HG02973 (cell line): ENCODE data around the gene APH1B.
"Not testable (repeated sequence)": the region's sequence is repeated elsewhere in the genome, so short reads cannot be mapped to it uniquely, and the experiment has no call there.

ENCODE experiments used
- ATAC-seq: cut with Tn5 transposase; IDR thresholded peaks from one replicate; pipeline ENCODE4 v1.9.1; 2021; ENCODE audit warnings: moderate library complexity; ENCODE audit not compliant: unreplicated experiment

APH1B gene

GRCh38 chr15:63277038-63277892, at the start of gene APH1B:
TSS of gene APH1B (plus strand) at chr15:63277605. CDS start at chr15:63277624, 19 bp downstream.
- ATAC-seq = peak; percentile 59

GRCh38 chr15:63227689-63228088, 49.7 kb upstream of the APH1B start:
- ATAC-seq = no peak

- no peak for ATAC-seq
Measured at GRCh38 chr15:63231206-63231605, 46.2 kb upstream of the APH1B start.

- no peak for ATAC-seq
Measured at GRCh38 chr15:63231706-63232105, 45.7 kb upstream of the APH1B start.

- no peak for ATAC-seq
Measured at GRCh38 chr15:63232405-63232804, 45.0 kb upstream of the APH1B start.

GRCh38 chr15:63232943-63233342, 44.5 kb upstream of the APH1B start:
- no peak for ATAC-seq

GRCh38 chr15:63233667-63234423, 43.6 kb upstream of the APH1B start:
- no peak for ATAC-seq

GRCh38 chr15:63234451-63234870, 42.9 kb upstream of the APH1B start:
- no peak for ATAC-seq

GRCh38 chr15:63236272-63236671, 41.1 kb upstream of the APH1B start:
- no peak for ATAC-seq

GRCh38 chr15:63237086-63237485, 40.3 kb upstream of the APH1B start:
- not testable (repeated sequence) for ATAC-seq

- no peak for ATAC-seq
Measured at GRCh38 chr15:63238171-63238570, 39.2 kb upstream of the APH1B start.

GRCh38 chr15:63238796-63239195, 38.6 kb upstream of the APH1B start:
- no peak for ATAC-seq

- ATAC-seq = no peak
Measured at GRCh38 chr15:63240109-63240508, 37.3 kb upstream of the APH1B start.

- no peak for ATAC-seq
Measured at GRCh38 chr15:63241316-63241715, 36.1 kb upstream of the APH1B start.

- ATAC-seq = no peak
Measured at GRCh38 chr15:63243101-63243500, 34.3 kb upstream of the APH1B start.

- ATAC-seq = no peak
Measured at GRCh38 chr15:63243776-63244175, 33.6 kb upstream of the APH1B start.

GRCh38 chr15:63244399-63244798, 33.0 kb upstream of the APH1B start:
- no peak for ATAC-seq

GRCh38 chr15:63244976-63245645, 32.3 kb upstream of the APH1B start:
- ATAC-seq = no peak

GRCh38 chr15:63246691-63247469, 30.5 kb upstream of the APH1B start:
- ATAC-seq = no peak

- ATAC-seq = no peak
Measured at GRCh38 chr15:63250312-63250965, 27.0 kb upstream of the APH1B start.
